A673 (cell line): Measurements from ENCODE around the gene EIF3C.
"Not testable (repeated sequence)": the region's sequence is repeated elsewhere in the genome, so short reads cannot be mapped to it uniquely, and the experiment has no call there.

Experiments
- CTCF ChIP-seq: fragments of 300-800, 200-600 bp; sonication (generic); conservative IDR thresholded peaks from 2 replicates; pipeline ENCODE4 v1.5.1; 2017; ENCODE audit warnings: low read depth, mild to moderate bottlenecking, antibody characterized with exemption, low read length, moderate library complexity, mixed read lengths
- EZH2 ChIP-seq: fragments of 200-600 bp; sonication (generic); IDR thresholded peaks from 2 replicates; pipeline ENCODE4 v1.6.1; 2017; ENCODE audit warnings: borderline replicate concordance, low read depth, mild to moderate bottlenecking, mixed read lengths, antibody characterized with exemption, low read length; ENCODE audit not compliant: poor library complexity, severe bottlenecking

- TF ChIP-seq CTCF, EZH2: not testable (repeated sequence)
Observed at GRCh38 chr16:28711220-28712083, at the start of gene EIF3C.
